GM12878 (cell line): ENCODE data around the gene RAB10. TPM values are rescaled to one million over a fixed set of nuclear protein-coding genes. Genes with fewer than 3 reads are reported as not detected.

Experiments used
- ATAC-seq: fragments of 200-7000 bp; cut with Tn5 transposase; 3 replicates; pipeline ENCODE4 v1.9.1; 2020; ENCODE audit warnings: mild to moderate bottlenecking, moderate library complexity
- BruUV-seq: library from RNA; stranded (reverse); fragments of 400-500 nt; replicated peaks from 2 replicates; lab custom pipeline; 2021; lab: Mats Ljungman, UMichigan
- CTCF ChIA-PET: fragments of 300-600 bp; sonication (Branson Sonifier 250); formaldehyde crosslinking; extraction: SDS; loops from one replicate; lab custom pipeline; 2021; ENCODE audit warnings: inconsistent platforms; lab: Yijun Ruan, JAX
- POLR2A ChIA-PET: fragments of 350-600 bp; formaldehyde crosslinking; extraction: SDS; loops from one replicate; lab custom pipeline; 2021; ENCODE audit warnings: inconsistent platforms; lab: Charles Lee
- RAD21 ChIA-PET: fragments of 300-600 bp; sonication (Branson Sonifier 250); formaldehyde crosslinking; loops from one replicate; lab custom pipeline; 2023; ENCODE audit warnings: antibody characterized with exemption; ENCODE audit not compliant: unreplicated experiment; lab: Charles Lee
- SMC1A ChIA-PET: fragments of 300-600 bp; sonication (Branson Sonifier 250); formaldehyde crosslinking; loops from one replicate; lab custom pipeline; 2023; ENCODE audit not compliant: unreplicated experiment, uncharacterized antibody; lab: Charles Lee
- DNase-seq: peaks from one replicate; pipeline ENCODE4 v3.0.0-alpha.2; 2011; ENCODE audit warnings: low read depth, low spot score
- FAIRE-seq: peaks from 3 replicates; lab custom pipeline; 2011; peaks lifted over from hg19 to GRCh38; lab: Jason Lieb, UNC
- H2AFZ ChIP-seq: 2 replicates; pipeline ENCODE4 v1.6.0; 2011; ENCODE audit warnings: low read depth, low read length, control low read depth; ENCODE audit not compliant: control insufficient read depth
- H3K27ac ChIP-seq: 2 replicates; pipeline ENCODE4 v1.5.1; 2011; ENCODE audit warnings: control low read depth; ENCODE audit not compliant: control insufficient read depth, insufficient read depth
- H3K27me3 ChIP-seq, 2 experiments: replicated peaks in 1 of 2; 2 replicates each; pipeline versions ENCODE4 v1.6.0 to v1.6.1; 2011; ENCODE audit warnings: low read length in 1 of 2; ENCODE audit not compliant: control insufficient read depth in 2 of 2, insufficient read depth in 2 of 2
- H3K36me3 ChIP-seq, 2 experiments: 2 replicates each; pipeline ENCODE4 v1.5.1; 2011; ENCODE audit warnings: low read length in 1 of 2; ENCODE audit not compliant: control insufficient read depth in 2 of 2, insufficient read depth in 2 of 2
- H3K4me1 ChIP-seq: 2 replicates; pipeline ENCODE4 v1.6.1; 2011; ENCODE audit warnings: mild to moderate bottlenecking, low read length, moderate library complexity, mixed read lengths; ENCODE audit not compliant: control insufficient read depth, insufficient read depth
- H3K4me2 ChIP-seq: 2 replicates; pipeline ENCODE4 v1.6.0; 2011; ENCODE audit warnings: control low read depth; ENCODE audit not compliant: control insufficient read depth, insufficient read depth
- H3K4me3 ChIP-seq: fragments of 200-600 bp; sonication (generic); 2 replicates; pipeline ENCODE4 v1.5.1; 2016
- H3K79me2 ChIP-seq: 2 replicates; pipeline ENCODE4 v1.6.0; 2011; ENCODE audit warnings: low read length; ENCODE audit not compliant: control insufficient read depth, insufficient read depth
- H3K9ac ChIP-seq: 2 replicates; pipeline ENCODE4 v1.8.0; 2011; ENCODE audit warnings: low read length, control low read depth, mixed read lengths; ENCODE audit not compliant: control insufficient read depth, insufficient read depth
- H3K9me3 ChIP-seq: replicated peaks from 3 replicates; pipeline ENCODE4 v1.5.1; 2011; ENCODE audit warnings: mild to moderate bottlenecking, low read length; ENCODE audit not compliant: control insufficient read depth, insufficient read depth
- H4K20me1 ChIP-seq: 2 replicates; pipeline ENCODE4 v1.6.0; 2011; ENCODE audit not compliant: control insufficient read depth, insufficient read depth
- ATF3 ChIP-seq: IDR thresholded peaks from 2 replicates; pipeline ENCODE4 v1.6.1; 2011; ENCODE audit warnings: low read depth, mild to moderate bottlenecking, low read length, moderate library complexity, borderline replicate concordance; ENCODE audit errors: extremely low read depth
- BHLHE40 ChIP-seq, 2 experiments: fragments of 450-650 bp in 1 of 2; IDR thresholded peaks; 2 replicates each; pipeline ENCODE4 v1.6.1; 2011 to 2017; ENCODE audit warnings: low read depth in 2 of 2, borderline replicate concordance in 1 of 2, improper control_type of control experiment in 1 of 2, low read length in 1 of 2, mild to moderate bottlenecking in 1 of 2
- CBX3 ChIP-seq: fragments of 200-600 bp; sonication (generic); IDR thresholded peaks from 2 replicates; pipeline ENCODE4 v1.6.1; 2016; ENCODE audit warnings: low read depth, borderline replicate concordance
- CBX5 ChIP-seq: sonication (generic); IDR thresholded peaks from 2 replicates; pipeline ENCODE4 v1.6.1; 2016; ENCODE audit warnings: low read depth, moderate library complexity, mild to moderate bottlenecking, inconsistent platforms
- DPF2 ChIP-seq: fragments of 450-650 bp; IDR thresholded peaks from 2 replicates; pipeline ENCODE4 v1.6.1; 2017; ENCODE audit warnings: mild to moderate bottlenecking
- E2F4 ChIP-seq: IDR thresholded peaks from 2 replicates; pipeline ENCODE4 v1.6.1; 2012; ENCODE audit warnings: low read depth, low read length, improper control_type of control experiment
- RAD51 ChIP-seq: fragments of 450-650 bp; IDR thresholded peaks from 2 replicates; pipeline ENCODE4 v1.6.1; 2016; ENCODE audit warnings: moderate library complexity, mild to moderate bottlenecking, inconsistent platforms
- SP1 ChIP-seq: IDR thresholded peaks from one replicate; pipeline ENCODE4 v1.6.1; 2011; ENCODE audit warnings: low read depth, low read length
- TBL1XR1 ChIP-seq: IDR thresholded peaks from 2 replicates; pipeline ENCODE4 v1.6.1; 2012; ENCODE audit warnings: low read depth, low read length, improper control_type of control experiment
- TCF7 ChIP-seq: IDR thresholded peaks from 2 replicates; pipeline ENCODE4 v1.6.1; 2014; ENCODE audit warnings: antibody characterized with exemption, borderline replicate concordance
- USF1 ChIP-seq: IDR thresholded peaks from 2 replicates; pipeline ENCODE4 v1.6.1; 2011; ENCODE audit warnings: borderline replicate concordance, low read depth, mild to moderate bottlenecking, moderate library complexity, mixed read lengths, low read length; ENCODE audit not compliant: insufficient read depth; ENCODE audit errors: extremely low read length
- YY1 ChIP-seq: IDR thresholded peaks from 2 replicates; pipeline ENCODE4 v1.6.1; 2011; ENCODE audit warnings: low read depth, mild to moderate bottlenecking, low read length
- WGBS: methylation state at CpG from one replicate; pipeline ENCODE4 v1.1.6; 2016; ENCODE audit warnings: low lambda C conversion rate; ENCODE audit not compliant: insufficient replicate concordance, insufficient coverage; ENCODE audit errors: missing lambda C conversion rate; 5-methylcytosine and 5-hydroxymethylcytosine counted together
- in situ Hi-C: fragments of 300-500 bp; cut with MboI; formaldehyde crosslinking; loops from 9 replicates; pipeline ENCODE4 v1.14.3; 2018; ENCODE audit warnings: mixed read lengths
- intact Hi-C: fragments of 100-400 bp; cut with micrococcal nuclease; formaldehyde crosslinking; loops from one replicate; pipeline ENCODE4 v1.14.2; 2022; ENCODE audit not compliant: unreplicated experiment
- polyA plus RNA-seq, 11 experiments: library from polyadenylated mRNA; depleted of rRNA in 4 of 11; unstranded in 6 of 11; stranded (reverse) in 5 of 11; fragments of >200 nt; fragmentation: Nextera tagmentation in 4 of 11; fragmentation: Illumina TruSeq in 1 of 11; extraction: Ambion mirVana in 4 of 11; extraction: Trizol in 1 of 11; gene quantifications; 1 replicate in 1 of 11; 2 replicates in 10 of 11; pipeline versions ENCODE4 v1.2.1 to v1.2.3, GENCODE V29; 2011 to 2016; ENCODE audit warnings: inconsistent platforms in 2 of 11, missing spikeins in 2 of 11, low read depth in 1 of 11
- total RNA-seq, 4 experiments: library from RNA; depleted of rRNA in 3 of 4; stranded (reverse); fragments of >200 nt in 3 of 4; fragmentation: Illumina TruSeq in 1 of 4; extraction: Trizol in 1 of 4; gene quantifications; 2 replicates each; pipeline versions ENCODE4 v1.2.1 to v1.2.3, GENCODE V29; 2013 to 2021

The RAB10 gene
- total and polyA plus RNA-seq, 10 of the 15 experiments (the other 5 are each of a cell fraction or from before 2014, with no cell fraction given) = 13.3 to 109 (median 82.0) TPM

- FAIRE-seq (no peak), DNase-seq (no peak), ATAC-seq (peak; percentile 64)
- ChIA-PET RAD21 (no interaction called here), SMC1A (interaction anchor here (0.6 to 1.4 kb wide), 3 partner anchors 11 to 85 kb away, joined by 3 to 4 read pairs (median 3); no protein-coding TSS in a partner anchor), CTCF (interaction anchor here (0.5 kb wide), 2 partner anchors 100 to 113 kb away, joined by 3 read pairs; no protein-coding TSS in a partner anchor), POLR2A (no interaction called here)
- intact Hi-C loops (no loop called here), in situ Hi-C loops (no loop called here)
- no TSS peak for BruUV-seq
- Histone ChIP-seq H4K20me1 (no peaks in the 10 kb centered on the region), H3K79me2 (no peaks in the 10 kb centered on the region), H3K4me3 (no peak overlapping the region), H3K36me3 (no peaks in the 10 kb centered on the region), H2AFZ (peak overlapping the region; percentile 69), H3K9me3 (no peaks in the 10 kb centered on the region), H3K9ac (no peak overlapping the region), H3K4me2 (no peak overlapping the region), H3K27me3 (no peaks in the 10 kb centered on the region), H3K27ac (no peak overlapping the region), H3K4me1 (no peaks in the 10 kb centered on the region)
- 53% methylated on average over 9 of the region's 9 CpGs for WGBS
- TF ChIP-seq YY1 (no peak), USF1 (peak; percentile 63), RAD51 (peak; percentile 39; the same call in 1 of the 2 replicates)
Measured at GRCh38 chr2:26002632-26003310, 31.1 kb upstream of the RAB10 start.

GRCh38 chr2:26008095-26008494 lies 25.8 kb upstream of the RAB10 start:
- POLR2A ChIA-PET = no interaction called here
- SMC1A ChIA-PET = no interaction called here
- TF ChIP-seq BHLHE40 (IDR thresholded peaks at IDR 0.05; ENCODE audit: borderline replicate concordance in 1 of 2, low read depth in 2 of 2, low read length in 1 of 2) (no peak), CBX3 (no peak), DPF2 (no peak), CBX5 (no peak), E2F4 (no peak), ATF3 (no peak), TCF7 (no peak), TBL1XR1 (no peak), SP1 (no peak)

More at GRCh38 chr2:26008095-26008494, 25.8 kb upstream of the RAB10 start:
- no TSS peak for BruUV-seq
- Histone ChIP-seq H3K4me2 (no peak overlapping the region), H3K4me1 (peaks cover 4% of the 10 kb centered on the region; the same call in 1 of the 2 replicates), H3K4me3 (no peak overlapping the region), H3K27me3 (no peaks in the 10 kb centered on the region), H3K36me3 (no peaks in the 10 kb centered on the region), H3K9ac (no peak overlapping the region), H4K20me1 (no peaks in the 10 kb centered on the region), H2AFZ (no peak overlapping the region), H3K27ac (no peak overlapping the region), H3K79me2 (no peaks in the 10 kb centered on the region), H3K9me3 (0 out of 3 replicates have a peak, but pooled peaks cover 2% of the 10 kb centered on the region)
- 100% methylated on average over 1 of the region's 1 CpG for WGBS
- in situ Hi-C loops = no loop called here
- no peak for ATAC-seq
- ChIA-PET RAD21 (no interaction called here), CTCF (interaction anchor here (0.6 to 1.2 kb wide), 3 partner anchors 15 to 319 kb away, joined by 3 to 4 read pairs (median 3); no protein-coding TSS in a partner anchor)
- DNase-seq = no peak
- intact Hi-C loops = no loop called here
- FAIRE-seq = no peak
